GM12874 (cell line): ENCODE measurements around the gene IKBKE.

Source experiments
- TF ChIP-seq, protein P1 (sequence below): IDR thresholded peaks from 2 replicates; pipeline ENCODE4 v1.5.1; 2011; ENCODE audit warnings: low read depth, mild to moderate bottlenecking, control low read depth, low read length, moderate library complexity; ENCODE audit not compliant: insufficient read depth

The IKBKE gene

DNA sequence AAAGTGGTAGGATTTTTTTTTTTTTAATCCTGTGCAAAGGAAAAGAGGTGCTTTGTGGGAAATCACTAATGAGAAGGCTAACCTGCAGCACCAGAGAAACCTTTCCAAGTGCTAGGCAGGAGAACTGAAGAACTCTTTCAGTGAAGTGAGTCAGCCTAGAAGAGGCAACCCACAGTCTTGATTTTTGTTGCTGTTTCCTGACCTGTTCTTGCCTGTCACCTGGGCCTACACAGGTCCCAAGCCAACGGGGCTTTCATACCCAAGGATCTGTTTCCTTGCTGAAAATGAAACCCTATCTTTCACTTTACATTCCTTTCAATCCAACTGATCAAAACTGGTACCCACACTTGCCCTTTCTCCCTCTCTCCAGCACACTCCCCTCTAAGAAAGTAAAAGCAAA is 7.1 kb upstream of the IKBKE start:
- TF ChIP-seq, protein P1, sequence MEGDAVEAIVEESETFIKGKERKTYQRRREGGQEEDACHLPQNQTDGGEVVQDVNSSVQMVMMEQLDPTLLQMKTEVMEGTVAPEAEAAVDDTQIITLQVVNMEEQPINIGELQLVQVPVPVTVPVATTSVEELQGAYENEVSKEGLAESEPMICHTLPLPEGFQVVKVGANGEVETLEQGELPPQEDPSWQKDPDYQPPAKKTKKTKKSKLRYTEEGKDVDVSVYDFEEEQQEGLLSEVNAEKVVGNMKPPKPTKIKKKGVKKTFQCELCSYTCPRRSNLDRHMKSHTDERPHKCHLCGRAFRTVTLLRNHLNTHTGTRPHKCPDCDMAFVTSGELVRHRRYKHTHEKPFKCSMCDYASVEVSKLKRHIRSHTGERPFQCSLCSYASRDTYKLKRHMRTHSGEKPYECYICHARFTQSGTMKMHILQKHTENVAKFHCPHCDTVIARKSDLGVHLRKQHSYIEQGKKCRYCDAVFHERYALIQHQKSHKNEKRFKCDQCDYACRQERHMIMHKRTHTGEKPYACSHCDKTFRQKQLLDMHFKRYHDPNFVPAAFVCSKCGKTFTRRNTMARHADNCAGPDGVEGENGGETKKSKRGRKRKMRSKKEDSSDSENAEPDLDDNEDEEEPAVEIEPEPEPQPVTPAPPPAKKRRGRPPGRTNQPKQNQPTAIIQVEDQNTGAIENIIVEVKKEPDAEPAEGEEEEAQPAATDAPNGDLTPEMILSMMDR: no peak

DNA sequence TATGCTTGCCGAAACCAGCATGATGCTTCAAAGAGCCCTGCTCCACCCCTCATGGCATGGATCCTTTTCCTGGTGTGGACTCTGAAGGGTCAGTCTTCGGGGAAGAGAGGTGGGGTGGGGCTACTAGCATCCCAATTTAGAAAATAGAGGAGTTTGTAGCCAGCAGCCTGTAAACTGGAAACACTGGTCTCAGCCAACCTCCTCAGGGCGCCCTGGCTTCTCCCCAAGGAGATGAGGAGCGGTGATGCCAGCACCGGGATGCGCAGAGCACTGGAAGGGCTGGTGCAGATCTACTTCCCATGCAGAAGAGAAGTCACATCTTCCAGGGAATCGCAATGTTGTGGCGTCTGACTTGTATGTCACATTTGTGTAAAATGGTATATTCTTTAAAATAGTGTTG is 6.4 kb upstream of the IKBKE start:
- TF ChIP-seq, protein P1: no peak

DNA sequence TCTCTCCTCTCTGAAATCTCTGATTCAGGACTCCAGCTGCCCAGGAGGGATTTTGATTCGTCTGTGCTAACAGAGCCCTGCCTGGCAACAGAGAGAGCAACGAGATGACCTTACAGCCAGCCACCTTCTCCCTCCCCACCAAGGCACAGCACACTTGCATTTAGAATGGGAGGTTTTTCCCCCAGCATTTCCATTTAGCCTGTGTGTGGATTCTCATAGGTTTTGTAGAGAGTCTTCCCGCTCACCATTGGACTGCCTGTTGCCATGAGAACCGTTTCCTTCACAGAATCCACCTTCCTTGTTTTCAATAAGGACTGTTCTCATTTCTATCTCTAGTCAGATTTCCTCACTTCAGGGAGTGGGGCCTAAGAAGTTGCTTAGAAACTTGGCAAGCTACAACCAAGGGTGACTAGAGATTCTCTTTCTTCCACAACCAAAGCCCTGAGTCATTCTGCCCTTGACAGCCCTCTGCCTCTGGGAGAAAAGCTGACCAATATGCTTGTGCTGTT is 5.8 kb upstream of the IKBKE start:
- TF ChIP-seq, protein P1: no peak

DNA sequence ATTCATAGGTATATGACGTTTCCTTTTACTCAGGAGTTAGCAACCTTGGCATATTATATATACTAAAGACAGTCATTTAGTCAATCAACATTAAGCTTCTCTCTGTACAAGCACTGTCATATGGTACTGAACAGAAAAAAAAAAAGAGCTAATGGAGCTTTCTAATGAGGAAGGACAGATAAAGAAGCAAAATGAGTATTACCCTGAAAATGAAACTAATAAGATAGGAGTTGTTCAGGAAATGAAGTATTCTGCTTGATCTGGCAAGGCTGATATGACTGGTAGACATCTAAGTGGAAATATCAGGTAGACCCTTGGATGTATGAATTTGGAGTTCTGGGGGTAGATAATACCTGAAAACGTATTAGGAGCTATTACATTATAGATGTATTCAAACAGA is 4.3 kb upstream of the IKBKE start:
- TF ChIP-seq, protein P1: no peak

DNA sequence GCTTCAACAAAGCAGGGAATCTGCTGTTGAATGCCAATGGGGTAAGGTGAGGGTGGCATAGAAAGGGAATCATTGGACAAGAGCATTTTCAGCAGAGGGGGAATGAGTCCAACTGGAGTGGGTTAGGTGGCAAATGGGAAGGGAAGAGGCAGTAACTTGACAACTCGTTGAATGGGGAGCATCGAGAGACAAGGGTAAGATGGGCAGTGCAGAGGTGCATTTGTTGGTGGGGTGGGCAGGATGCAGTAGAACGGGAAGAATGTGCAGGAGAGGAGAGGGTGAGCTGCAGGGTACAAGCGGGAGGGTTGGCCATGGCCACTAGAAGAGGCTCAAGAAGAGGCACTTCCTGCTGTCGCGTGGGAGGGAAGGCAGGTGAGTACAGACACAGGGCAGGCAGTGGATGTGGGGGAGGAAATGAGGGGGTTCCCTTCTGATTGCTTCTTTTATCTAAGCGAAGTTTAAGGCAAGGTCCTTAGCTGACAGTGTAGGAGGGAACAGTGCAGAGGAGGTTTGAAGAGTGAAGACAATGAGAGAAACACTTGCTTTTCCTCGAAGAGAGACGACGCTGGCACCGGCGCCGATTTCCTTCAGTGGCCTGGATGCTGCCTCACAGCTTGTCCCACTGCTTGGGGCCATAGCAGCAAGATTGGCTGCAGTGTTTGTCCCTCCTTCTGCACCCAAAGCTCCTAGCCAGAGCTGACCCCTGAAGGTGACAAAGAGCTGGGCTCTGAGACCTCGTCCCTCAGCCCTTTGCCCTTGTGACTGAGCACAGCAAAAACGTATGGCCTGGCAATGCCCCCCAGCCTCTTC is 3.2 kb upstream of the IKBKE start:
- TF ChIP-seq, protein P1: no peak

DNA sequence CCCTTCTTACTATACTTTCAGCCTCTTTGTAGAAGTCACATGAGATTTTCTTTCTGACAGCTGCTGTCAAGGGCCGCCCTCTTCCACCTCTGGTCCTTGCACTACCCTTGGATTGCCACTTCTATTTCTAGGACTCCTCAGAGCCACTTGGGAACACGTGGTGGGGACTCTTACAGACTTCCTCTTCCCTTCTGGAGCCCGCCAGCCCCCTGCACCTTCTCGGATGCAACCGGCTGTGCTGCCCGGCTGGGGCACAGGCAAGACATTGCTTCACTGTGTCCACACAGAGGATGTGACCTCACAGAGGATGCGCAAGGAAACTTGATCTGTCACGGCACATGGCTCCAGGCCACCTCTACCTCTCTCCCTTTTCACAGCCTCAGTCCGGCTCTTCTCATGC is 2.4 kb upstream of the IKBKE start:
- TF ChIP-seq, protein P1: no peak

DNA sequence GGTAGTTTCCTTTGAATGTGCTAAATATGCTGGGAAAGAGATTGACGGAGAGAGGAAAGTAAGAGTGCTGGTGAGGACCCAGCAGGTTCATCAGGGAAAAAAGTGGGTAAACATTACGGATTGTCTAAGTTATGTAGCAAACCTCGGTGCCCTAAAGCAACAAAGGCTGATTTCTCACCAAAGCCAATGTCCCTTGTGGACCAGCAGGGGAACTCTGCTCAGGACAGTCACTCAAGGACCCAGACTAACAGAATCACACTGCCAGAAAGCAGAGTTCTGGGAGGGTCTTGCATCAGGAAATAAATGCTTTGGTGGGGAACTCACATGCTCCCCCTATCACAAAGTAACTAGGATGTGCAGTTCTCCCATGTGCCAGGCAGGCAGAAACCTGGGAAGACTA is 1.7 kb upstream of the IKBKE start:
- TF ChIP-seq, protein P1: 0 out of 2 replicates have a peak, but pooled peaks have one; percentile 14
